Liver (tissue), 9 donors: ENCODE results near the gene C19orf81. TPM values are rescaled to one million over a fixed set of nuclear protein-coding genes. Genes with fewer than 3 reads are reported as not detected.

Experiments
- DNase-seq: peaks from one replicate; pipeline ENCODE4 v3.0.0-alpha.2; 2017; ENCODE audit warnings: low spot score
- H3K27ac ChIP-seq, 2 donors: one replicate each; pipeline ENCODE4 v1.7.0; 2013; ENCODE audit warnings: inconsistent platforms in 2 of 2, low read length in 2 of 2, control low read depth in 1 of 2, low read depth in 1 of 2, mild to moderate bottlenecking in 1 of 2
- H3K27me3 ChIP-seq, 4 donors: one replicate each; pipeline versions ENCODE4 v1.6.1 to v1.7.0; 2013; ENCODE audit warnings: low read length in 3 of 4, inconsistent platforms in 1 of 4, mild to moderate bottlenecking in 1 of 4, moderate library complexity in 1 of 4; ENCODE audit not compliant: control insufficient read depth in 4 of 4, insufficient read depth in 4 of 4
- H3K36me3 ChIP-seq, 4 donors: one replicate each; pipeline versions ENCODE4 v1.6.1 to v1.7.0; 2013; ENCODE audit warnings: low read length in 3 of 4, mild to moderate bottlenecking in 3 of 4, low read depth in 1 of 4, moderate library complexity in 1 of 4; ENCODE audit not compliant: control insufficient read depth in 4 of 4, insufficient read depth in 3 of 4
- H3K4me1 ChIP-seq, 4 donors: one replicate each; pipeline versions ENCODE4 v1.6.1 to v1.7.0; 2013; ENCODE audit warnings: low read length in 3 of 4, mild to moderate bottlenecking in 3 of 4, moderate library complexity in 1 of 4; ENCODE audit not compliant: control insufficient read depth in 4 of 4, insufficient read depth in 4 of 4
- H3K4me3 ChIP-seq, 3 donors: one replicate each; pipeline versions ENCODE4 v1.6.1 to v1.7.0; 2013; ENCODE audit warnings: low read length in 3 of 3, control low read depth in 1 of 3, low read depth in 1 of 3, mild to moderate bottlenecking in 1 of 3
- H3K9ac ChIP-seq, 2 donors: one replicate each; pipeline ENCODE4 v1.7.0; 2013; ENCODE audit warnings: low read length in 2 of 2, mild to moderate bottlenecking in 2 of 2, moderate library complexity in 2 of 2, control low read depth in 1 of 2, low read depth in 1 of 2
- H3K9me3 ChIP-seq, 4 donors: one replicate each; pipeline versions ENCODE4 v1.6.1 to v1.7.0; 2013; ENCODE audit warnings: low read length in 3 of 4; ENCODE audit not compliant: control insufficient read depth in 4 of 4
- EGR1 ChIP-seq, 2 donors: IDR thresholded peaks; 2 replicates each; pipeline ENCODE4 v1.6.1; 2016 to 2018; ENCODE audit warnings: antibody characterized with exemption in 2 of 2, low read depth in 2 of 2
- FOXA1 ChIP-seq: IDR thresholded peaks from 2 replicates; pipeline ENCODE4 v1.6.1; 2016; ENCODE audit warnings: antibody characterized with exemption
- FOXA2 ChIP-seq: IDR thresholded peaks from 2 replicates; pipeline ENCODE4 v1.6.1; 2016; ENCODE audit warnings: antibody characterized with exemption
- GABPA ChIP-seq, 2 donors: IDR thresholded peaks in 1 of 2; conservative IDR thresholded peaks in 1 of 2; 2 replicates each; pipeline ENCODE4 v1.6.1; 2016; ENCODE audit warnings: antibody characterized with exemption in 2 of 2, mild to moderate bottlenecking in 1 of 2, moderate library complexity in 1 of 2
- HNF4A ChIP-seq, 2 donors: conservative IDR thresholded peaks; 2 replicates each; pipeline ENCODE4 v1.6.1; 2016; ENCODE audit warnings: antibody characterized with exemption in 2 of 2, mild to moderate bottlenecking in 2 of 2
- HNF4G ChIP-seq: IDR thresholded peaks from 2 replicates; pipeline ENCODE4 v1.6.1; 2016; ENCODE audit warnings: antibody characterized with exemption
- JUND ChIP-seq, 2 donors: IDR thresholded peaks; 2 replicates each; pipeline ENCODE4 v1.6.1; 2016; ENCODE audit warnings: antibody characterized with exemption in 2 of 2
- NR2F2 ChIP-seq: IDR thresholded peaks from 2 replicates; pipeline ENCODE4 v1.6.1; 2016; ENCODE audit warnings: antibody characterized with exemption
- RAD21 ChIP-seq, 2 donors: IDR thresholded peaks; 2 replicates each; pipeline ENCODE4 v1.6.1; 2016; ENCODE audit warnings: antibody characterized with exemption in 2 of 2, mild to moderate bottlenecking in 2 of 2
- RXRA ChIP-seq, 2 donors: IDR thresholded peaks; 2 replicates each; pipeline ENCODE4 v1.6.1; 2017 to 2018; ENCODE audit warnings: antibody characterized with exemption in 2 of 2, mild to moderate bottlenecking in 1 of 2
- SP1 ChIP-seq: IDR thresholded peaks from 2 replicates; pipeline ENCODE4 v1.6.1; 2018; ENCODE audit warnings: antibody characterized with exemption, mild to moderate bottlenecking
- TAF1 ChIP-seq: conservative IDR thresholded peaks from 2 replicates; pipeline ENCODE4 v1.6.1; 2016; ENCODE audit warnings: antibody characterized with exemption, mild to moderate bottlenecking
- YY1 ChIP-seq: IDR thresholded peaks from 2 replicates; pipeline ENCODE4 v1.6.1; 2016; ENCODE audit warnings: antibody characterized with exemption, mild to moderate bottlenecking
- WGBS: extraction: QIAGEN DNeasy Blood & Tissue Kit; methylation state at CpG from one replicate; pipeline ENCODE4 v1.1.7; 2013; 5-methylcytosine and 5-hydroxymethylcytosine counted together
- polyA plus RNA-seq, 2 donors: library from polyadenylated mRNA; stranded (reverse) in 1 of 2; unstranded in 1 of 2; fragments of 200-250 nt in 1 of 2; fragments of >200 nt in 1 of 2; fragmentation: Nextera tagmentation in 1 of 2; extraction: Ambion mirVana in 1 of 2; gene quantifications; one replicate each; pipeline versions ENCODE4 v1.2.1 to v1.2.3, GENCODE V29; 2013 to 2015
- total RNA-seq, 2 donors: library from RNA; depleted of rRNA; stranded (reverse); fragments of >200 nt; gene quantifications; one replicate each; pipeline ENCODE4 v1.2.3, GENCODE V29; 2014
- TF ChIP-seq, protein P1 (sequence below): IDR thresholded peaks from 2 replicates; pipeline ENCODE4 v1.6.1; 2016; ENCODE audit warnings: antibody characterized with exemption
- TF ChIP-seq, protein P2 (sequence below): IDR thresholded peaks from 2 replicates; pipeline ENCODE4 v1.6.1; 2016; ENCODE audit warnings: antibody characterized with exemption, mild to moderate bottlenecking
- TF ChIP-seq, protein P3 (sequence below): fragments of 150-350 bp; IDR thresholded peaks from 2 replicates; pipeline ENCODE4 v1.5.1; 2017; ENCODE audit warnings: improper control_type of control experiment, low read depth, low read length; ENCODE audit not compliant: missing input control
- TF ChIP-seq, protein P4 (sequence below): IDR thresholded peaks from 2 replicates; pipeline ENCODE4 v1.6.1; 2016; ENCODE audit warnings: antibody characterized with exemption
- TF ChIP-seq, protein P5 (sequence below): IDR thresholded peaks from 2 replicates; pipeline ENCODE4 v1.6.1; 2016; ENCODE audit warnings: antibody characterized with exemption
- donor health status: healthy.
- donor health status: healthy.
- donor health status: healthy.
- donor health status: healthy.
- donor health status: healthy.

The C19orf81 gene
- total and polyA plus RNA-seq, 4 donors = not detected

DNA sequence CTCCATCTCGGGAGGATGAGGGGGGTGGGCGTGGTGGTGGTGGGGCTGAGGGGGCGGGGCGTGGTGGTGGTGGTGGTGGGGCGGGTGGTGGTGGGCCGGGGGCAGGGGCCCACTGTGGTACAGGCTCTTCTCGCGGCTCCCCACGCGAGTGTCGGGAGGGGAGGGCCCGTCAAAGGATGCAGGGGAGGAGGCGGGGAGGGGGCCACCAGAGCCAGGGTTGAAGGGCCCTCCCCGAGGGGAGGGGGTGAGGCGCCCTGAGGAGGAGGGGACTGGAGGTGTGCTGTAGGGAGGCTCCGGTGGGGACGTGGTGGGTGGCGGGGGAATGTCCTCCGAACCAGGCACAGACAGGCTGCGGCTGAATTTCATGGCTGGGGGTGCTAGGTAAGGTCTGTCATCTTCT, 19.6 kb downstream of the C19orf81 start:
- 41% methylated on average over 20 of the region's 20 CpGs for WGBS
- Histone ChIP-seq H3K36me3 (no peaks in the 10 kb centered on the region), H3K9ac (no peak overlapping the region), H3K27ac (no peak overlapping the region), H3K4me3 (no peak overlapping the region), H3K9me3 (no peaks in the 10 kb centered on the region), H3K27me3 (peaks cover 0 to 5% (median 3%) of the 10 kb centered on the region in 4 donors), H3K4me1 (peaks cover 0 to 5% (median 0%) of the 10 kb centered on the region in 4 donors)
- TF ChIP-seq, protein P1, sequence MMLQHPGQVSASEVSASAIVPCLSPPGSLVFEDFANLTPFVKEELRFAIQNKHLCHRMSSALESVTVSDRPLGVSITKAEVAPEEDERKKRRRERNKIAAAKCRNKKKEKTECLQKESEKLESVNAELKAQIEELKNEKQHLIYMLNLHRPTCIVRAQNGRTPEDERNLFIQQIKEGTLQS = no peak
- TF ChIP-seq, protein P2, sequence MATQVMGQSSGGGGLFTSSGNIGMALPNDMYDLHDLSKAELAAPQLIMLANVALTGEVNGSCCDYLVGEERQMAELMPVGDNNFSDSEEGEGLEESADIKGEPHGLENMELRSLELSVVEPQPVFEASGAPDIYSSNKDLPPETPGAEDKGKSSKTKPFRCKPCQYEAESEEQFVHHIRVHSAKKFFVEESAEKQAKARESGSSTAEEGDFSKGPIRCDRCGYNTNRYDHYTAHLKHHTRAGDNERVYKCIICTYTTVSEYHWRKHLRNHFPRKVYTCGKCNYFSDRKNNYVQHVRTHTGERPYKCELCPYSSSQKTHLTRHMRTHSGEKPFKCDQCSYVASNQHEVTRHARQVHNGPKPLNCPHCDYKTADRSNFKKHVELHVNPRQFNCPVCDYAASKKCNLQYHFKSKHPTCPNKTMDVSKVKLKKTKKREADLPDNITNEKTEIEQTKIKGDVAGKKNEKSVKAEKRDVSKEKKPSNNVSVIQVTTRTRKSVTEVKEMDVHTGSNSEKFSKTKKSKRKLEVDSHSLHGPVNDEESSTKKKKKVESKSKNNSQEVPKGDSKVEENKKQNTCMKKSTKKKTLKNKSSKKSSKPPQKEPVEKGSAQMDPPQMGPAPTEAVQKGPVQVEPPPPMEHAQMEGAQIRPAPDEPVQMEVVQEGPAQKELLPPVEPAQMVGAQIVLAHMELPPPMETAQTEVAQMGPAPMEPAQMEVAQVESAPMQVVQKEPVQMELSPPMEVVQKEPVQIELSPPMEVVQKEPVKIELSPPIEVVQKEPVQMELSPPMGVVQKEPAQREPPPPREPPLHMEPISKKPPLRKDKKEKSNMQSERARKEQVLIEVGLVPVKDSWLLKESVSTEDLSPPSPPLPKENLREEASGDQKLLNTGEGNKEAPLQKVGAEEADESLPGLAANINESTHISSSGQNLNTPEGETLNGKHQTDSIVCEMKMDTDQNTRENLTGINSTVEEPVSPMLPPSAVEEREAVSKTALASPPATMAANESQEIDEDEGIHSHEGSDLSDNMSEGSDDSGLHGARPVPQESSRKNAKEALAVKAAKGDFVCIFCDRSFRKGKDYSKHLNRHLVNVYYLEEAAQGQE = no peak
- no peak for TF ChIP-seq RAD21 (IDR thresholded peaks at IDR 0.05)
- TF ChIP-seq RXRA (IDR thresholded peaks at IDR 0.05) = no peak
- no peak for TF ChIP-seq NR2F2
- TF ChIP-seq HNF4G = no peak
- no peak for TF ChIP-seq SP1
- TF ChIP-seq, protein P3, sequence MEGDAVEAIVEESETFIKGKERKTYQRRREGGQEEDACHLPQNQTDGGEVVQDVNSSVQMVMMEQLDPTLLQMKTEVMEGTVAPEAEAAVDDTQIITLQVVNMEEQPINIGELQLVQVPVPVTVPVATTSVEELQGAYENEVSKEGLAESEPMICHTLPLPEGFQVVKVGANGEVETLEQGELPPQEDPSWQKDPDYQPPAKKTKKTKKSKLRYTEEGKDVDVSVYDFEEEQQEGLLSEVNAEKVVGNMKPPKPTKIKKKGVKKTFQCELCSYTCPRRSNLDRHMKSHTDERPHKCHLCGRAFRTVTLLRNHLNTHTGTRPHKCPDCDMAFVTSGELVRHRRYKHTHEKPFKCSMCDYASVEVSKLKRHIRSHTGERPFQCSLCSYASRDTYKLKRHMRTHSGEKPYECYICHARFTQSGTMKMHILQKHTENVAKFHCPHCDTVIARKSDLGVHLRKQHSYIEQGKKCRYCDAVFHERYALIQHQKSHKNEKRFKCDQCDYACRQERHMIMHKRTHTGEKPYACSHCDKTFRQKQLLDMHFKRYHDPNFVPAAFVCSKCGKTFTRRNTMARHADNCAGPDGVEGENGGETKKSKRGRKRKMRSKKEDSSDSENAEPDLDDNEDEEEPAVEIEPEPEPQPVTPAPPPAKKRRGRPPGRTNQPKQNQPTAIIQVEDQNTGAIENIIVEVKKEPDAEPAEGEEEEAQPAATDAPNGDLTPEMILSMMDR = no peak
- no peak for TF ChIP-seq EGR1 (IDR thresholded peaks at IDR 0.05; ENCODE audit: low read depth in 2 of 2)
- TF ChIP-seq JUND (IDR thresholded peaks at IDR 0.05) = no peak
- TF ChIP-seq, protein P4, sequence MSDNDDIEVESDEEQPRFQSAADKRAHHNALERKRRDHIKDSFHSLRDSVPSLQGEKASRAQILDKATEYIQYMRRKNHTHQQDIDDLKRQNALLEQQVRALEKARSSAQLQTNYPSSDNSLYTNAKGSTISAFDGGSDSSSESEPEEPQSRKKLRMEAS = no peak
- TF ChIP-seq YY1 = no peak
- TF ChIP-seq, protein P5, sequence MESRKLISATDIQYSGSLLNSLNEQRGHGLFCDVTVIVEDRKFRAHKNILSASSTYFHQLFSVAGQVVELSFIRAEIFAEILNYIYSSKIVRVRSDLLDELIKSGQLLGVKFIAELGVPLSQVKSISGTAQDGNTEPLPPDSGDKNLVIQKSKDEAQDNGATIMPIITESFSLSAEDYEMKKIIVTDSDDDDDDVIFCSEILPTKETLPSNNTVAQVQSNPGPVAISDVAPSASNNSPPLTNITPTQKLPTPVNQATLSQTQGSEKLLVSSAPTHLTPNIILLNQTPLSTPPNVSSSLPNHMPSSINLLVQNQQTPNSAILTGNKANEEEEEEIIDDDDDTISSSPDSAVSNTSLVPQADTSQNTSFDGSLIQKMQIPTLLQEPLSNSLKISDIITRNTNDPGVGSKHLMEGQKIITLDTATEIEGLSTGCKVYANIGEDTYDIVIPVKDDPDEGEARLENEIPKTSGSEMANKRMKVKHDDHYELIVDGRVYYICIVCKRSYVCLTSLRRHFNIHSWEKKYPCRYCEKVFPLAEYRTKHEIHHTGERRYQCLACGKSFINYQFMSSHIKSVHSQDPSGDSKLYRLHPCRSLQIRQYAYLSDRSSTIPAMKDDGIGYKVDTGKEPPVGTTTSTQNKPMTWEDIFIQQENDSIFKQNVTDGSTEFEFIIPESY = no peak
- no peak for TF ChIP-seq FOXA1
- TF ChIP-seq GABPA (IDR thresholded peaks at IDR 0.05 in 1 of 2, conservative IDR thresholded peaks at IDR 0.05 in 1 of 2) = no peak
- TF ChIP-seq HNF4A (conservative IDR thresholded peaks at IDR 0.05) = no peak
- no peak for TF ChIP-seq TAF1
- TF ChIP-seq FOXA2 = no peak
- no peak for DNase-seq
